HG03460 (cell line): Measurements from ENCODE around the gene NSG1.

ENCODE experiments used
- ATAC-seq: cut with Tn5 transposase; IDR thresholded peaks from one replicate; pipeline ENCODE4 v1.9.1; 2021; ENCODE audit not compliant: unreplicated experiment

Gene NSG1

DNA sequence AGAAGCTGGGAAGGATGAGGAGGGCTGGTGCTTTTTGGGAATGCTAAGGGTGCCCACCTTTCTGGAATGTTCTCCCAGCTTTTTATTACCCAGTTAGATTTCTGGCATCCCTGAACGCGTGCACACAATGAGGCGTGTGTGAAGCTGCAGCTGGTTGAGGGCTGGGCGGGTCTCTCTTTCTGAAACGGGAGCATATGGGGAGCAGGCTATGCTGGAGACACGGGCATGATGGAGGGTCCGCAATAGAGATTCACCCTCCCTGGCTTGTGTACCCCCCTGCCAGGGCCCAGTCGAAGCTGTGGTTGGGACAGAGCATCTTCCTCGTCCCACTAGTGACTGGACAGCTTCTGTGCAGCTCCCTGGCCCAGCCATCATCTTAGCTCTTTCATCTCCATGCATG is 8.5 kb downstream of the NSG1 start:
- ATAC-seq, result no peak

DNA sequence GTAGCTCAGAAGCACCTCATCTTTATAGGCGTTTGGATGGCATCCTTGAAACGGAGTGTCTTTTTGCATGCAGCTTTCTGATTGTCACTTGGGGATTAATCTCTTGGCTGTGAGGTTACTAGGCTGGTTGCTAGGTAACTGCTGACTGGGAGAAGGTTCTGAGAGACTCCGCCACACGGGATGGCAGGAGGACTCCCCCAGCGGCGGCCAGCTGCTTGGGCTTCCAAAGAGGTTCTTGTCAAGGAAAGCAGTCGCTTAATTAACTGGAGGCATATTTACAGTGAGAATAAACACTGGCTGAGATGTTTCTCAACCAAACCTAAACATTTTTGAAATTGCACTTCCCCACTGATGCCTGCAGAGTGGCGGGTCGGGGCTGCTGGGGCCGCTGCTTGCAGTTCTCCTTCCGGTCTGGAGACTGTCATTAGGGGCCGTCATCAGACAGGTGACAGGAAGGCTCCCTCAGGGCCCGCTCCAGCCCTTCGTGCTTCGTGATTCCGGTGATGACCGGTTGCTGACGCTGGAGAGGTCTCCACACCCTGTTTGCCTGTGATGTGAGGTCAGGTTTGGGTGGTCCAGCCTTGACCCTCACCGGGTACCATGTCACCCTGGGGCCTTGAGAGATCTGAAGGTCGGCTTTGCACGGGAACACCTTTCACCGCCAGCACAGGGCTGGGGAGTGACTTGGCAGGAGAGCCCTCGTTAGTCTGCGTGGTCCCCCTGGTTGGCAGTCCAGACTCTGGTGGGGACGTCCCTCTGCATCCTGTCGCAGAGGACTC is 9.1 kb downstream of the NSG1 start:
- ATAC-seq, result no peak

DNA sequence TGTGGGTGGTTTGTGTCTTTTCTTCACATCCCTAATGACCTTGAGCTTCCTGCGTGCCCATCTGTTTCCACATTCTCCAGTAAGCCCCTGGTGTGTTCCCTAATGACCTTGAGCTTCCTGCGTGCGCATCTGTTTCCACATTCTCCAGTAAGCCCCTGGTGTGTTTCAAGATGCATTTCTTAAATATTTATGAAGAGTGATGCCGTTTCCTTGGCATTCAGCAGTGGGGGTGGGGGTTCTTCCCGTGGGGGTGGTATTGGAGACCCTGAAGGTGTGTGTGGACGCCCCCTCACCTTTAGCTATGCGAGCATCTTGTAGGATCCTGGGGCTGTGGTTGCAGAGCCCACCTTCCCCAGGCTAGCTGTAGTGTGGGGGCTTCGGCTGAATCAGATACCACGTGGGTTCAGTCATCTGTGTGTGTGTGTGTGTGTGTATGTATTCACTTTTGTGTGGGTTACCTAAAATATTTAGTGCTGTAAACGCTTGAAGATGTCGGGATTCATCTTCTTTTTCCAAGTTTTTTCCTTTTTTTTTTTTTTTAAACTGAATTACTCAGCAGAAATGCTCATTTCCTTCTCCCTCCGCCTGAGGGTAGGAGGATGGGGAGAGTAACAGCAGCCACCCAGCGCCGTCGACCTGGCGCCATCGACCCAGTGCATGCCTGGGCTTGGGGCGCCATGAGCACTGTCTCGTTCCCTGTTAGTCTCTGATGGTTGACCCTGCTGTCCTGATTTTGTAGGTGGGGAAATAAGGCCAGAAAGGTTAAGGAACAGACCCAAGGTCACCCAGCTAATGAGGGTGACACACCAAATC is 9.9 kb downstream of the NSG1 start:
- ATAC-seq, result no peak

DNA sequence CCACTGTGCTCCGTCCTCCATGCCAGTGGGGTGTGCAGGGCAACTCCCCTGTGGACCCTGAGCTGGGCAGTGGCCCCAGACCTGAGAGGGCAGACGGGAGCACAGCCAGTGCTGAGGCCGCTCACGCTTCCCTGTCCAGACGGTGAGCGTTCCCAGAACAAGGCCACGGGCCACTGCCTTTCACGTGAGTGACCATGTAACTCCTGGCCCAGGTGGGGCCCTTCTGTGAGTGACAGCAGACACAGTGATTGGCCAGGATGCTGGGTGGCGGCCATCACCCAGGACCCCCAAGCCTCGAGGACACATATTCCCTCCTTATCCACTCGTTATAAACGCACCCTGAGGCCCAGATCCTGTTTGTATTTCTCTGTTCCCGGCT is 10.5 kb downstream of the NSG1 start:
- no peak for ATAC-seq

DNA sequence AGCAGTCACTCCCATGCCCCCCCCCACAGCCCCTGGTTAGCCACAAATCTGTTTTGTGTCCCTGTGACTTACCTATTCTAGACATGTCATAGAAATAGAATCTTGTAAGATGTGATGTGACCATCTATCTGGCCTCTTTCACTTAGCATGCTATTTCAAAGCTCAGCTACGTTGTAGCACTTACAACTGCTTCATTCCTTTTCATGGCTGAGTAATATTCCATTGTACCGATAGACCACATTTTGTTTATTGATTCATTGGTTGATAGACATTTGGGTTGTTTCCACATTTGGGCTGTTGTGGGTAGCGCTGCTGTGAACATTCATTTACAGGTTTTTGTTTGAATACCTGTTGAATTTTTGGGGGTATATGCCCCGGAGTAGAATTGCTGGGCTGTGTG is 11.5 kb downstream of the NSG1 start:
- no peak for ATAC-seq

DNA sequence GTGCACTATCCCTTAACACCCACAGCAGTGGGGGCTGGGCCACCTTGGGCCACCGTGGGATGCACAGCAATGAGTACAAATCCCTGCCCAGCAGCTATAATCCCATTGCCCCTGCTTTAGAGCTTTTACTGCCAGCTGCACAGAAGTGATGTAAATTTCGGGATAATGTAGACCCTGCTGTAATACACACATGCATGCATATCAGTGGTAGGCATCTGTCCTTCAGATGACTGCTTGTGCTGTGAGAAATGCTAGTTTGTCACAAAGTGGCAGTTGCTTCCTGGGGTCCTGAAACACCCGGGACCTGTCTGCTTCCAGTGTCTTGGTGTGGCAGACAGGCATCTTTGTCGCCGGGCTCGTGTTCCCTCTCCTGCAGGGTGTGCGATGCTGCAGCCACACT is 14.1 kb downstream of the NSG1 start:
- no peak for ATAC-seq

DNA sequence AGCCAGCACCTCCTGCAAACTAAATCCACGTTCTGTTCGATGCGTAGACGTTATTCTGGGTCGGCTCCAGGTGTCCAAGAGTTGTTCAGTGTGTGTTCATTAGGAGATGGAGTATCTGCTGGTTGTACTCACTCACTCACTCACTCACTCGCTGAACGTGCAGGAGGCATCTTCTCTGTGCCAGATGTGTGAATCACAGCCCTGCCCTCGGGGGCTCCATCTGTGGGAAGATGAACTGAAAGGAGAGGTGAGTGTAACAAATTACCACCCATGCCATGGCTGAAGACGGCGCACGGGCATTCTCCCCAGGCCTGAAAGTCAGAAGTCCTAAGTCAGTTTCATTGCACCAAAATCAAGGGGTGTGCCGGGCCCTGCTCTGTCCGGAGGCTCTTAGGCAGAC is 16.1 kb downstream of the NSG1 start:
- no peak for ATAC-seq

DNA sequence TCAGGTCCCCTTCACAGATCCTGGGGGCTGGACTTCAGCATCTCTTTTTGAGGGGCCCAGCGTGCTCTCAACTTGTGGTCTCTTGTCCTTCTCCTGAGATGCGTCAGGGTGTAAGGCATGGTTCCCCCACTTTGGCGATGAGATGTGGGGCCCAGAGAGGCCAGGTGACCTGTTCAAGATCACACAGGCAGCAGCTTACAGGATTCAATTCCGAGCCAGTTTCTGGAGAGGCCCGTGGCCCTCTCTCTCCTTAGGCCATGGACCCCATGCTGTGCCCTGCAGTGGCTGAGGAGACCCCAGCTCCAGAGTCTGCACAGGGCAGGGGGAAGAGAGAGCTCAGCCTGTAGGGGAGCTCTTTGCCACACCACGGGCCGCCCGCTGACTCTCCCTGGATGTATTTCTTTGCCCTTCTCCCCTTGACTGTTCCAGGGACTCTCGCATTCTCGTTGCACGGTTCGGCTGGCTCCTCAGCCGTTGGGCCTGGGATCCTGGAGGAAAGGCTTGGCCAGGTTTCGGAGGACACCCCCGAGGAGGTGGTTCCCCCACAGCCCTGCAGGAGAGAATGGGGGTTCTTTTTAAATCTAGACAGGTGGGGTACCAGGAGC is 18.6 kb downstream of the NSG1 start:
- ATAC-seq, result no peak

DNA sequence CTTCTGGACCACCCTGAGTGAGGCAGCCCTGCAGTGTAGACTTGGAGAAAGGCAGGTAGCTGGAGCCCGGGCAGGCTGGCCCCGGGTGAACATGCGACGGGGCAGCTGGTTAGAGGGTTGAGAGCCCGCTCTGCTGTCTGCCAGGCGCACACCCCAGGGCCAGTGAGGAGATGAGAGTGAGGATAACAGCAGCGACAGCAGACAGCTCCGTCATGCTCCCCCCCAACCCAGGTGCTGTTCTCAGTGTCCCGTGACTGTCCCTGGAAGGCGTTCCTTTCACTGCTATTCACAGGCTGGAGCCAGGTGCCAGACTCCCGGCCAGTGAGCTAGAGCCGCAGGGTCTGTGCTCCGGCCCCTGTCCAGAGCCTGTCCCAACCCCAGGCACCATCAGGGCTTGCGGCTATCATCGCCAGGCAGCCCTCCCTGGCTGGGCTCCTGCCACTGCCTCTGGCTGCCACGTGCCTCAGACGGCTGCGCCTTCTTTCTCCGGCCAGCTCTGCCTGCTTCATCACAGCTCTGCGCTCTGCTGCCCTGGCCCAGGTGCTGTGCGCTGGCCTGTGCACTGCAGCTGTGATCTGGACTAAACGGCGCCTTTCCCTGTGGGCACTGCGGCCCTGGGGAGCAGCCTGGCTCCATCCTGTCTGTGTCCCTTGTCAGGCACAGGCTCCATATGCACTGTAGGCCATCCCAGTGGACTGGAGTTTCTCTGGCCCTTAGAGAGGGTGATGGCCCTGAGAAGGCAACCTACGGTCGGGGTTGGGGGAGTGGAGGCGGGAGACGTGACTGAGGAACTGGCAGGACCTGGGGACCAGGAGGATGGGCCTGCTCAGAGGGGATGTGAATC is 19.8 kb downstream of the NSG1 start:
- no peak for ATAC-seq

DNA sequence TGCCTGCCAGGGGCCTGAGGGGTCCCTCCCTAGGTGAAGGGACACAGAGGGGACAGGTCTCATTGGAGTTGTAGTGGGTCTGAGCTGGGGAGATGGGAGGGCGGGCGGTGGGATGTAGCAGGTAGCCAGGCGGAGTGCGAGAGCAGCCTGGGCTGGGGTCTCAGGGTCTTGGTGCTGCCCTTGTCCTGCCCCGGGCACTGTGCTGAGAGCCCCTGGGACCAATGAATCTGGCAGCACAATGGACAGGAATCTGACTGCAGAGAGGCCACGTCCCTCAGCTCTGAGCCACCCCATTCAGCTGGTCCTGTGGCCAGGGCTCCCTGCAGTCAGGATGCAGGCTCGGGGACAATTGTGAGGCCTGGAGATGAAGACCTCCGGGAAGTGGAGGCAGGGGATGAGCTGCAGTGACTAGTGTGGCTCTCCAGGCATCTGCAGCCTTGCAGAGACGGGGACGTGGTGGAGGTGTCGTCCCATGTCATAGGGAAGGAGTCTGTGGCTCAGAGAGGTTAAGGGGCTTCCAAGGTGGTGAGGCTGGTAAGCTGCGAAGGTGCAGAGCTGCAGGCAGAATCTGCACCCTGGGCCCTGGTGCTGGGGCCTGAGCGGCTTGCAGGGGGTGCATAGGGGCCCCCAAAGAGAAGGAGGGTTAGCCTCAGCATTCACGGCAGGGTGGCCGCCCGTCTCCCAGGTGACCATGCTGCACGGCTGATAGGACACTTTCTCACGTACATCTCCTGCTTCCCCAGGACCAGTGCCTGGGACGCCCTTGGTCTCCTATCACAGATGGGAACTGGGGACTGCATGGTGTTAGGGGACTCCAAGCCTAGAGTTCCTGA is 20.6 kb downstream of the NSG1 start:
- no peak for ATAC-seq

DNA sequence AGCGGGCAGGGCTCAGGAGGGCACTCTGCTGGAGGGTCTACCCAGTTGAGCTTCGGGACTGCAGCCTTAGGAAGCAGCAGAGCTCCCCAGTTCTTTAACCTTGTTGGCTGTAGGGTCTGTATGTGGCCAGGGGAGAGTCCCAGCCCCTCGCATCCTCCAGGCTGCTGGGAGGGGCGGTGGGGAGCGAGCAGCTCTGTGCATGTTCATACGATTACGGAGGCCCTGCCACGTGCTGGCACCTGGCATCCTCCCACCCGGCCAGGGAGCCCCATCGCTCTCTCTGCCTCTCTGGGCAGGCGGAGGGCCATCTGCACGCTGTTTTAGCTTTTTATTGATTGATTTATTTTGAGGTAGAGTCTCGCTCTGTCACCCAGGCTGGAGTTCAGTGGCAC is 21.2 kb downstream of the NSG1 start:
- no peak for ATAC-seq

DNA sequence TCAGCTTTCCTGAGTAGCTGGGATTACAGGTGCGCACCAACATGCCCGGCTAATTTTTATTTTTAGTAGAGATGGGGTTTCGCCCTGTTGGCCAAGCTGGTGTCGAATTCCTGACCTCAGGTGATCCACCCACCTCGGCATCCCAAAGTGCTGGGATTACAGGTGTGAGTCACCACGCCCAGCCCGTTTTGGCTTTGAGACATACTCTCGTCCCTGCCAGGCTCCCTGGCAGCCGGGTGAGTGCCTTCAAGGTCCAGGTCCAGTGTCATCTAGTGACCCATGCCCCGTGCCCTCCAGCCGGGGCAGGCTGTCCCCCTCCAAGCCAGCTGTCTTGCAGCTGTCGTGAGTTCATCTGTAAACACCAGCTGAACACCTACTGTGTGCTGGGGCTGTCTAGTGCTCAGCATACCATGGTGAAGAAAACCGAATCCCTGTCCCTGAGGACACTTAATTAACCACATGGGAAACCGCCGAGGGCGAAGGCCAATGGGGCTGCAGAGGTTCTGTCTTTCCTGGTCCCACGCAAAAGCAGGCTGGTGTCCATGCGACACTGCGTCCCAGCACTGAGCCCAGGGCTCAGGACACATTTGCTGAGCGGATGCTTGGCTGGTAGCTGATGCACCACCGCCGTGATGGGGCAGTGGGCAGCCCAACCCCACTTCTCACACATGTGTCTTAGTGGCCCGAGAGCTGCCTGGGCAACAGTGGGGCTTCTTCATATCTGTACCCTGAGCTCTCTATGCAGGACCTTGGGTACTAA is 21.9 kb downstream of the NSG1 start:
- ATAC-seq, result no peak

DNA sequence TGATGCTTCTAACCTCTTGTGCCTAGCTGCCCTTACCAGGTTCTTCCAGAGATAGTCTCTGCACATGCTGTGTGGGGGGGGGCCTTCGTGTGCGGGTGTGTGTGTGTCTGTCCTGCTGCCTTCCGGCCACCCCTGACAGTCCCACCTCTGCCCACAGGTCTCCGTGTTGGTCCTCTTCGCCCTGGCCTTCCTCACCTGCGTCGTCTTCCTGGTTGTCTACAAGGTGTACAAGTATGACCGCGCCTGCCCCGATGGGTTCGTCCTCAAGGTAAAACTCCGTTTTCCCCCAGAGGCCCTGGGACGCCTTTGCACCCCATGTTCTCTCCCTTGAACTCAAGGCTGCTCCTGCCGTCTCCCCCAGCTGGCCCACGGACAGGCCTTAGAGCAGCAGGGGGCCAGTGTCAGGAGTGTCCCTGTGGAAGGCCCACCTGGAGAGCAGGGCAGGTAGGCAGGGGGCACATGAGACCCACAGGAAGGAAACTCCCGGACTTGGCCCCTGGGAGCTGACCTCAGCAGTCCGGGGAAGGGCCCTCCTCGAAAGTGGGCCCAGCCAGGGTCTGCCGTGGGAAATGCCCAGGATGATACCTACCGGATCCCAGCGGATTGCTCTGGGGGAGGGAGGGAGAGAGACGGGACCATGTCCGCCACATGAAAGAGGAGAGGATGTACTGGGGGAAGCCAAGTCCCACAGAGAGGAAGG is 22.7 kb downstream of the NSG1 start:
- ATAC-seq, result no peak

DNA sequence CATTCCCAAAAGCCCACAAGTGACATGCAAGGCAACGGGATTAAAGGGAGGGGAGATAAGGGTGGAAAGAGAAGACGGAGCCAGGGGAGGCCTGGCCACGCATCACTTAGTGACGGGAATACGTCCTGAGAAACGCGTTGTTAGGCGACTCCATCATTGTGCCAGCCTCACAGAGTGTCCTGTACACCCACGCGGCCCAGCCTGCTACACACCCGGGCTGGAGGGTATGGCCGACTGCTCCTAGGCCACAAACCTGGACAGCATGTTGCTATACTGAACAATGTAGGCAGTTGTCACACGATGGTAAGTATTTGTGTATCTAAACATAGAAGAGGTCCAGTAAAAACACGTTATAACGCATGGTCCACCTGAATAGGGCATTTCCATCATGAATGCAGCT is 23.4 kb downstream of the NSG1 start:
- no peak for ATAC-seq

DNA sequence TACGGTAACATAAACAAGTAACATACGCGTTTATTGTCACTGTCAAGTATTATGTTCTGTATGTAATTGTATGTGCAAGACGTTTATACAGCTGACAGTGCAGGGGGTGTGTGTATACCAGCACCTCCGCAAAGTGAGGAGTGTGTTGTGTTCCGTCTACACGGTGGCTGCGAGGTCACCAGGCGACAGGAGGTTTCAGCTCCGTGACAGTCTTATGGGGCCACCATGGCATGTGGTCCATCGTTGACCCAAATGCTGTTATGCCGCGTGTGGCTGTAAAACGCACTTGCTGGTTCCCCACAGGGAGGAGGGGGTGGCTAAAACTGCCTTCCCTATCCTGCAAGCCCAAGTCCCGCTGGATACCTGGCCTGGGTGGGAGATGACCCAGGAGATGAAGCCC is 25.0 kb downstream of the NSG1 start:
- ATAC-seq, result no peak

DNA sequence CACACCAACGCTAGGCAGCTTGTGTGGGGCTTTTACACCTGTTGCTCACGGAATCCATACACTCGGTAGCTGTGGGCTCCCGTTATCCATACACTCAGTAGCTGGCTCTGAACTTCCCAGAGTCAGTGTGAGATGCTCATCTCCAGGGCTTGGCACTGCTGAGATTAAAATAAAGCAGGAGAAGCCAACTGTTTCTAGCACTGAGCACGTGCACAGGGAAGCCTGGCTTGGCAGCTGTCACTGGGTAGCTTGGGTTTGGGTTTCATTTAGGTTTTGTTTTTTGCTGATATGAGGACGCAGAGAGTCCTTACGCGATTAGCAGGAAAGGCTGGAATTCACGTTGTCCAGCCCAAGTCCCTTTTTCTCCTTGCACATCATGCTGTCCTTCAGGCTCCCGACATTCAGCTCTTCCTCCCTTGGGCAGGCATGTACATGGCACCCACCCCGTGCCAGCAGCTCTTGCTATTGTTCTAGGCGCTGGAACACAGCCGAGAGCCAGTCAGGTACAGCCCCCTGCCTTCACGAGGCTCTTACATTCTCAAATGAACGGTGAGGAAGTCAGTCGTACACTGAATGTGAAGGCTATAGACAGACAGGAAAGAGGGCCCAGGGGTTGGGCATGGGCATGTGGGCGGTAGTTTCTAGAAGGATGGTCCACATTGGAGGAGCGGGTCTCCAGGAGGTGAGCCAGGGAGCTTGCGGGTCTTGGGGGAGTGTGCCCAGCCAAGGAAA is 25.9 kb downstream of the NSG1 start:
- no peak for ATAC-seq

DNA sequence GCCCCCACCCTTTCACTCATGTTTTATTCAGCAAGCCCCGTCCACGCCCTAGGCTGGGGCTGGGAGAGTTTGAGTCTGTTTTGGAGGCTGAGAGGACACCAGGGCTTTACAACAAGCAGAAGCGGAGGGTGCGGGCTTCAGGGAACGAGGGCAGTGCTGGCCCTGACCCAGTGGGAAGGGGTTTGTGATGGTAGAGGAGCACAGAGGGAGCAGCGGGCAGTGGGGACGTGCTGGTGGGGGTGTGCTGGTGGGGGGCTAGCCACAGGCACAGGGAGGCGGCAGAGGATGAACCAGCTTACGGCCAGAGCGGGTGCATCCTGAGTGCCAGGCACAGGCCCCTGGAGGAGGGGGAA is 26.4 kb downstream of the NSG1 start:
- ATAC-seq, result no peak

DNA sequence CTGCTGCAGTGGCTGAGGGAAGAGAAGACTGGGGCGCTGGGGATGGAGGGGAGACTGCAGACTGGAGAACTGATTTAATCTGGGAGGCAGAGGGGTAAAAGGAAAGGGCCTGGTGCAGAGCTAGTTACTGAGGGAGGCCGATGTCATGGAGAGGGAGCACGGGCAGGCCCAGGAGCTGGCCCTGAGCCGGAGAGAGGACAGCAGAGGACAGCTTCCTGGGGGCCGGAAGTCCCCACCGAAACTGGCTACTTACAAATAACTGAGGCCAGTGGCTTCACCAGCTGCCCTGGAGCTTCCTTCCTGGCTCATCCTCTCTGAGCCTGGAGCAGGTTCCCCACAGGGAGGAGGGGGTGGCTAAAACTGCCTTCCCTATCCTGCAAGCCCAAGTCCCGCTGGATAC is 26.9 kb downstream of the NSG1 start:
- no peak for ATAC-seq
